MM.1S (cell line): ENCODE measurements around the gene SLC6A9.

Experiments used
- DNase-seq: peaks from one replicate; pipeline ENCODE4 v3.0.0-alpha.2; 2015
- H2AFZ ChIP-seq: fragments of 300-600 bp; sonication (generic); 2 replicates; pipeline ENCODE4 v1.6.0; 2016; ENCODE audit warnings: antibody characterized with exemption, low read length
- H3F3A ChIP-seq: fragments of 300-600 bp; sonication (generic); 2 replicates; pipeline ENCODE4 v1.6.1; 2016; ENCODE audit warnings: mild to moderate bottlenecking, antibody characterized with exemption, low read length, moderate library complexity, mixed read lengths; ENCODE audit not compliant: insufficient read depth
- H3K27ac ChIP-seq: fragments of 300-600 bp; sonication (generic); 2 replicates; pipeline ENCODE4 v1.5.1; 2016; ENCODE audit warnings: mild to moderate bottlenecking, low read length
- H3K27me3 ChIP-seq: fragments of 300-600 bp; sonication (generic); replicated peaks from 2 replicates; pipeline ENCODE4 v1.6.0; 2016; ENCODE audit warnings: low read length; ENCODE audit not compliant: insufficient read depth
- H3K36me3 ChIP-seq: fragments of 300-600 bp; sonication (generic); replicated peaks from 2 replicates; pipeline ENCODE4 v1.6.1; 2016; ENCODE audit warnings: mild to moderate bottlenecking, low read length, mixed read lengths; ENCODE audit not compliant: insufficient read depth
- H3K4me1 ChIP-seq: fragments of 300-600 bp; sonication (generic); 2 replicates; pipeline ENCODE4 v1.6.1; 2016; ENCODE audit warnings: low read length, mixed read lengths
- H3K4me2 ChIP-seq: fragments of 300-600 bp; sonication (generic); 2 replicates; pipeline ENCODE4 v1.6.0; 2016; ENCODE audit warnings: low read depth, low read length
- H3K4me3 ChIP-seq: fragments of 300-600 bp; sonication (generic); 2 replicates; pipeline ENCODE4 v1.5.1; 2016; ENCODE audit warnings: low read length, mixed read lengths
- H3K79me2 ChIP-seq: fragments of 300-600 bp; sonication (generic); 2 replicates; pipeline ENCODE4 v1.6.1; 2016; ENCODE audit warnings: mixed run types, low read length, mixed read lengths
- H3K9ac ChIP-seq: fragments of 300-600 bp; sonication (generic); 2 replicates; pipeline ENCODE4 v1.6.1; 2016; ENCODE audit warnings: low read length, mixed read lengths
- H3K9me2 ChIP-seq: fragments of 300-600 bp; sonication (generic); replicated peaks from 2 replicates; pipeline ENCODE4 v1.6.1; 2016; ENCODE audit warnings: mild to moderate bottlenecking, low read length, mixed read lengths; ENCODE audit not compliant: insufficient read depth
- H3K9me3 ChIP-seq: fragments of 300-600 bp; sonication (generic); replicated peaks from 2 replicates; pipeline ENCODE4 v1.6.1; 2016; ENCODE audit warnings: mild to moderate bottlenecking, low read length, mixed read lengths; ENCODE audit not compliant: insufficient read depth
- H4K20me1 ChIP-seq: fragments of 300-600 bp; sonication (generic); 2 replicates; pipeline ENCODE4 v1.6.1; 2016; ENCODE audit warnings: mild to moderate bottlenecking, low read length, moderate library complexity, mixed read lengths; ENCODE audit not compliant: insufficient read depth
- CTCF ChIP-seq: fragments of 300-600 bp; sonication (generic); IDR thresholded peaks from 2 replicates; pipeline ENCODE4 v1.5.1; 2016; ENCODE audit warnings: antibody characterized with exemption, low read length, mixed read lengths
- EZH2 ChIP-seq: fragments of 300-600 bp; sonication (generic); optimal IDR thresholded peaks from 2 replicates; pipeline ENCODE3; 2017; ENCODE audit warnings: low read depth, mild to moderate bottlenecking, antibody characterized with exemption, low read length, mixed read lengths
- EZH2phosphoT487 ChIP-seq: fragments of 300-600 bp; sonication (generic); IDR thresholded peaks from 2 replicates; pipeline ENCODE4 v1.6.1; 2018; ENCODE audit warnings: antibody characterized with exemption, low read length

The SLC6A9 gene

GRCh38 chr1:43963890-43964289, 67.4 kb downstream of the SLC6A9 start:
- no peak overlapping the region for H3K9ac ChIP-seq
- H3K4me1 ChIP-seq = no peaks in the 10 kb centered on the region
- H3K36me3 ChIP-seq = no peaks in the 10 kb centered on the region
- no peaks in the 10 kb centered on the region for H3K79me2 ChIP-seq
- DNase-seq = no peak
- no peak overlapping the region for H3K27ac ChIP-seq
- TF ChIP-seq CTCF = no peak
- TF ChIP-seq EZH2phosphoT487 = no peak
- TF ChIP-seq EZH2 = no peak
- no peaks in the 10 kb centered on the region for H3K27me3 ChIP-seq
- H3K9me3 ChIP-seq = no peaks in the 10 kb centered on the region
- no peaks in the 10 kb centered on the region; the same call in 1 of the 2 replicates for H3F3A ChIP-seq
- H2AFZ ChIP-seq = no peak overlapping the region
- H3K4me2 ChIP-seq = no peak overlapping the region
- no peaks in the 10 kb centered on the region for H4K20me1 ChIP-seq
- H3K4me3 ChIP-seq = no peak overlapping the region
- H3K9me2 ChIP-seq = no peaks in the 10 kb centered on the region

- Histone ChIP-seq H3K9me2 (no peaks in the 10 kb centered on the region), H3K9me3 (no peaks in the 10 kb centered on the region), H3K4me2 (no peak overlapping the region), H4K20me1 (no peaks in the 10 kb centered on the region), H3F3A (no peaks in the 10 kb centered on the region; the same call in 1 of the 2 replicates), H3K9ac (no peak overlapping the region), H2AFZ (no peak overlapping the region), H3K27ac (no peak overlapping the region), H3K4me1 (no peaks in the 10 kb centered on the region), H3K27me3 (no peaks in the 10 kb centered on the region), H3K79me2 (no peaks in the 10 kb centered on the region), H3K4me3 (no peak overlapping the region), H3K36me3 (no peaks in the 10 kb centered on the region)
- no peak for DNase-seq
- TF ChIP-seq EZH2phosphoT487 (no peak), EZH2 (no peak), CTCF (no peak)
These were observed 68.3 kb downstream of the SLC6A9 start for GRCh38 chr1:43963006-43963405.

GRCh38 chr1:43962324-43962723, 68.9 kb downstream of the SLC6A9 start:
- H3K9me2 ChIP-seq = no peaks in the 10 kb centered on the region
- H3F3A ChIP-seq = no peaks in the 10 kb centered on the region; the same call in 1 of the 2 replicates
- H3K9me3 ChIP-seq = no peaks in the 10 kb centered on the region
- no peak overlapping the region for H3K9ac ChIP-seq
- no peak overlapping the region for H3K4me3 ChIP-seq
- H3K27me3 ChIP-seq = no peaks in the 10 kb centered on the region
- H2AFZ ChIP-seq = no peak overlapping the region
- no peak overlapping the region for H3K4me2 ChIP-seq
- no peak for DNase-seq
- H3K27ac ChIP-seq = no peak overlapping the region
- TF ChIP-seq EZH2 (no peak), CTCF (no peak), EZH2phosphoT487 (no peak)
- no peaks in the 10 kb centered on the region for H3K36me3 ChIP-seq
- no peaks in the 10 kb centered on the region for H3K4me1 ChIP-seq
- H3K79me2 ChIP-seq = no peaks in the 10 kb centered on the region
- H4K20me1 ChIP-seq = no peaks in the 10 kb centered on the region

GRCh38 chr1:43961692-43962091, 69.6 kb downstream of the SLC6A9 start:
- DNase-seq = no peak
- no peaks in the 10 kb centered on the region for H3K79me2 ChIP-seq
- no peaks in the 10 kb centered on the region for H3K9me3 ChIP-seq
- H3K36me3 ChIP-seq = no peaks in the 10 kb centered on the region
- H3K4me3 ChIP-seq = no peak overlapping the region
- H3K9me2 ChIP-seq = no peaks in the 10 kb centered on the region
- H3K9ac ChIP-seq = no peak overlapping the region
- TF ChIP-seq CTCF (no peak), EZH2 (no peak), EZH2phosphoT487 (no peak)
- H3K4me1 ChIP-seq = no peaks in the 10 kb centered on the region
- no peaks in the 10 kb centered on the region for H4K20me1 ChIP-seq
- H3K4me2 ChIP-seq = no peak overlapping the region
- H3K27ac ChIP-seq = no peak overlapping the region
- H3K27me3 ChIP-seq = no peaks in the 10 kb centered on the region
- no peak overlapping the region for H2AFZ ChIP-seq
- no peaks in the 10 kb centered on the region; the same call in 1 of the 2 replicates for H3F3A ChIP-seq
